ENCODE measurements around the gene TMEM53.

Gene TMEM53

GRCh38 chr1:44681905-44682882 lies 7.9 kb upstream of the TMEM53 start:
- Histone ChIP-seq H3K9ac (ENCODE audit: low read length) (no peak overlapping the region), H3K4me3 (ENCODE audit: insufficient read depth, low read length, poor library complexity, severe bottlenecking) (no peak overlapping the region), H3K9me3 (ENCODE audit: insufficient read depth, low read length) (no peaks in the 10 kb centered on the region), H4K20me1 (ENCODE audit: low read depth, low read length) (no peaks in the 10 kb centered on the region), H3K27me3 (ENCODE audit: low read length) (no peaks in the 10 kb centered on the region), H3K79me2 (ENCODE audit: insufficient read depth, low read length) (no peaks in the 10 kb centered on the region), H3K9me2 (replicated peaks; ENCODE audit: insufficient read depth, low read length) (no peaks in the 10 kb centered on the region), H3K27ac (ENCODE audit: low read depth, low read length) (no peak overlapping the region), H2AFZ (ENCODE audit: low read depth, low read length, severe bottlenecking) (no peak overlapping the region), H3F3A (ENCODE audit: insufficient read depth) (no peaks in the 10 kb centered on the region), H3K4me2 (ENCODE audit: low read depth, low read length, poor library complexity, severe bottlenecking) (no peak overlapping the region), H3K36me3 (ENCODE audit: low read length) (no peaks in the 10 kb centered on the region)
- TF ChIP-seq CTCF (IDR thresholded peaks at IDR 0.05; ENCODE audit: insufficient read depth, low read length, poor library complexity, severe bottlenecking) (no peak), EZH2phosphoT487 (conservative IDR thresholded peaks at IDR 0.05; ENCODE audit: low read length) (no peak)

GRCh38 chr1:44679468-44679867 lies 5.2 kb upstream of the TMEM53 start:
- H2AFZ ChIP-seq (ENCODE audit: low read depth, low read length, severe bottlenecking) = no peak overlapping the region
- H3K9me3 ChIP-seq (ENCODE audit: insufficient read depth, low read length) = no peaks in the 10 kb centered on the region
- no peak overlapping the region for H3K27ac ChIP-seq (ENCODE audit: low read depth, low read length)
- no peak for TF ChIP-seq CTCF (IDR thresholded peaks at IDR 0.05; ENCODE audit: insufficient read depth, low read length, poor library complexity, severe bottlenecking)
- no peak for TF ChIP-seq EZH2phosphoT487 (conservative IDR thresholded peaks at IDR 0.05; ENCODE audit: low read length)
- H3K27me3 ChIP-seq (ENCODE audit: low read length) = no peaks in the 10 kb centered on the region
- no peaks in the 10 kb centered on the region for H4K20me1 ChIP-seq (ENCODE audit: low read depth, low read length)
- H3F3A ChIP-seq (ENCODE audit: insufficient read depth) = no peaks in the 10 kb centered on the region
- H3K9me2 ChIP-seq (replicated peaks; ENCODE audit: insufficient read depth, low read length) = no peaks in the 10 kb centered on the region
- H3K36me3 ChIP-seq (ENCODE audit: low read length) = no peaks in the 10 kb centered on the region
- H3K4me2 ChIP-seq (ENCODE audit: low read depth, low read length, poor library complexity, severe bottlenecking) = no peak overlapping the region
- no peak overlapping the region for H3K4me3 ChIP-seq (ENCODE audit: insufficient read depth, low read length, poor library complexity, severe bottlenecking)
- no peaks in the 10 kb centered on the region for H3K79me2 ChIP-seq (ENCODE audit: insufficient read depth, low read length)
- H3K9ac ChIP-seq (ENCODE audit: low read length) = no peak overlapping the region

- Histone ChIP-seq H2AFZ (ENCODE audit: low read depth, low read length, severe bottlenecking) (no peak overlapping the region), H3K4me2 (ENCODE audit: low read depth, low read length, poor library complexity, severe bottlenecking) (no peak overlapping the region)
Measured at GRCh38 chr1:44678626-44679025, 4.3 kb upstream of the TMEM53 start.

More at GRCh38 chr1:44678626-44679025, 4.3 kb upstream of the TMEM53 start:
- Histone ChIP-seq H4K20me1 (ENCODE audit: low read depth, low read length) (no peaks in the 10 kb centered on the region), H3K27ac (ENCODE audit: low read depth, low read length) (no peak overlapping the region), H3K27me3 (ENCODE audit: low read length) (no peaks in the 10 kb centered on the region), H3F3A (ENCODE audit: insufficient read depth) (no peaks in the 10 kb centered on the region), H3K4me3 (ENCODE audit: insufficient read depth, low read length, poor library complexity, severe bottlenecking) (no peak overlapping the region), H3K9me3 (ENCODE audit: insufficient read depth, low read length) (no peaks in the 10 kb centered on the region), H3K9ac (ENCODE audit: low read length) (no peak overlapping the region), H3K79me2 (ENCODE audit: insufficient read depth, low read length) (no peaks in the 10 kb centered on the region), H3K36me3 (ENCODE audit: low read length) (no peaks in the 10 kb centered on the region), H3K9me2 (replicated peaks; ENCODE audit: insufficient read depth, low read length) (no peaks in the 10 kb centered on the region)
- TF ChIP-seq CTCF (IDR thresholded peaks at IDR 0.05; ENCODE audit: insufficient read depth, low read length, poor library complexity, severe bottlenecking) (no peak), EZH2phosphoT487 (conservative IDR thresholded peaks at IDR 0.05; ENCODE audit: low read length) (no peak)

All from SU-DHL-6 (cell line).